GM12865 (cell line): ENCODE data around the gene MEGF10.

Experiments
- DNase-seq: peaks from one replicate; pipeline ENCODE4 v3.0.0; 2010; ENCODE audit warnings: low read depth
- H3K4me3 ChIP-seq: 2 replicates; pipeline ENCODE4 v1.5.1; 2011; ENCODE audit warnings: mild to moderate bottlenecking, low read depth, low read length, control low read depth
- TF ChIP-seq, protein P1 (sequence below): IDR thresholded peaks from 2 replicates; pipeline ENCODE4 v1.5.1; 2011; ENCODE audit warnings: low read length, control low read depth, low read depth, inconsistent platforms; ENCODE audit not compliant: insufficient read depth; ENCODE audit errors: missing control alignments

Gene MEGF10

DNA sequence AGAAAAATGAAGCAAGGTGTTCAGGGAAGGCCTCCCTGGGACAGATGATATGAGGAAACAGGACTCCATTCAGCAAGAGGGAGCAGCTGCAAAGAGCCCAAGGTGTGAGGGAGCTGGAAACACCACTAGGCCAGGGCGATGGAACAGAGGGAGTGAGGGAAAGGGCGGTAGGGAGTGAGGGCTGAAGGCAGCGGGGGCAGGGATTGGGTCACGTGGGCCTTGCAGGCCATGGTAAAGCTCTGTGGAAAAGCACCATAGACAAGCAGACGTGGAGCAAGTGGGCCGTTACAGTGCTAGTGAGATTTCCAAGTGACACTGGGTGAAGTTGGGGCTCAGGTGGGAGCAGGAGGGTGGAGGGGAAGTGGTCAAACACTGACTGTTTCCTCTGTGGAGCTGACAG lies 216.0 kb downstream of the MEGF10 start:
- TF ChIP-seq, protein P1, sequence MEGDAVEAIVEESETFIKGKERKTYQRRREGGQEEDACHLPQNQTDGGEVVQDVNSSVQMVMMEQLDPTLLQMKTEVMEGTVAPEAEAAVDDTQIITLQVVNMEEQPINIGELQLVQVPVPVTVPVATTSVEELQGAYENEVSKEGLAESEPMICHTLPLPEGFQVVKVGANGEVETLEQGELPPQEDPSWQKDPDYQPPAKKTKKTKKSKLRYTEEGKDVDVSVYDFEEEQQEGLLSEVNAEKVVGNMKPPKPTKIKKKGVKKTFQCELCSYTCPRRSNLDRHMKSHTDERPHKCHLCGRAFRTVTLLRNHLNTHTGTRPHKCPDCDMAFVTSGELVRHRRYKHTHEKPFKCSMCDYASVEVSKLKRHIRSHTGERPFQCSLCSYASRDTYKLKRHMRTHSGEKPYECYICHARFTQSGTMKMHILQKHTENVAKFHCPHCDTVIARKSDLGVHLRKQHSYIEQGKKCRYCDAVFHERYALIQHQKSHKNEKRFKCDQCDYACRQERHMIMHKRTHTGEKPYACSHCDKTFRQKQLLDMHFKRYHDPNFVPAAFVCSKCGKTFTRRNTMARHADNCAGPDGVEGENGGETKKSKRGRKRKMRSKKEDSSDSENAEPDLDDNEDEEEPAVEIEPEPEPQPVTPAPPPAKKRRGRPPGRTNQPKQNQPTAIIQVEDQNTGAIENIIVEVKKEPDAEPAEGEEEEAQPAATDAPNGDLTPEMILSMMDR: no peak
- no peak overlapping the region for H3K4me3 ChIP-seq
- no peak for DNase-seq

DNA sequence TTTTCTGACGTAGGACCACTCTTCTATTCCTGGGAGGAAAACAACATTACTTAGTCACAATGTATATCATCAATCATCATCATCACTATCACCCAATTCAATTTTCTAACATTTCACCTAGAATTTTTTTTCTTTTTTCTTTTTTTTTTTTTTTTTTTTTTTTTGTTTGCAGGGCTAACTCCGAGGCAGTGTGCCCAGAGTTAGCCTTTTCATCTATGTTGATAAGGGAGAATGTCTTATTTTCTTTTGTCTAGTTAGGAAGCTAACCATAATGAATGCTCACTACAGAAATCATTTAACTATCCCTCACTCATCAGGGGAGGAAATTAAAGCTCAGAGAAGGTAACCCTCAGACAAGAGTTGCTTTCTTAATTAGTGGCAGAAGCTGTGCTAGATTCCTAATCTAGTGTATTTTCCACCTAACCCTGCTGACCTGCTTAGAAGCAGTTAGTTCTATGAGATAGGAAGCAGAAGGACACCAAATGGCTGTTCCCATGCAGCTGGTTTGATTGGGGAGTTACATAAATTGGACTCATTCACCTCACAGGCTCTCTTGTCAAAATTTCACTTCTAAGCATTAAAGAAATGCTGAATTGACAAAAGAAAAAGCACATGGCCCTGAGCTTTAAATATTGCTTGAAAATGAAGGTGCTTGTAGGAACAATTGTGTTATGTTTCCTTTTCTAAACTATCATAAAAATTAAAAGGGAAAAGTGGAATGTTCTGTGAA lies 218.2 kb downstream of the MEGF10 start:
- DNase-seq: no peak
- TF ChIP-seq, protein P1: no peak
- no peak overlapping the region for H3K4me3 ChIP-seq
